Measurements from ENCODE around the gene KRTAP10-5.

DNA sequence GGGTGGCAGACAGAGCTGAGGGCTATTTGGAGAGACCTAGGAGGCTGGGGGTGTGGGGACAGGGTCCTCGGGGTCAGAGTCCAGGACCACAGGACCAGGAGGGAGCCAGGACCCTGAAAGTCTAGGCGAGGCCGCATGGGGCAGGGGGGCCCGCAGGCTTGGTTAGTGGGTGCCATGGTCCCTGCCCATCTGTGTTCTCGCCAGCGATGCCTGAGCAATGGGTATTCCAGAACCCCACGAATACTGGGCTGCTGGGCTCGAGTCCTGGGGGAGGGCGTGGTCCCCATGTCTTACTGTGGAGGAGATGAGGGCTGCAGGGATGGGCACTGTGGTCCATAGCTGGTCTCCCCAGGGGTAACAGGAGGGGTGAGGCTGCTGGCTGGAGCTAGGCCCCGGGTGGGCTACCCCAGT, 9.9 kb upstream of the KRTAP10-5 start:
- TF ChIP-seq, protein P1, sequence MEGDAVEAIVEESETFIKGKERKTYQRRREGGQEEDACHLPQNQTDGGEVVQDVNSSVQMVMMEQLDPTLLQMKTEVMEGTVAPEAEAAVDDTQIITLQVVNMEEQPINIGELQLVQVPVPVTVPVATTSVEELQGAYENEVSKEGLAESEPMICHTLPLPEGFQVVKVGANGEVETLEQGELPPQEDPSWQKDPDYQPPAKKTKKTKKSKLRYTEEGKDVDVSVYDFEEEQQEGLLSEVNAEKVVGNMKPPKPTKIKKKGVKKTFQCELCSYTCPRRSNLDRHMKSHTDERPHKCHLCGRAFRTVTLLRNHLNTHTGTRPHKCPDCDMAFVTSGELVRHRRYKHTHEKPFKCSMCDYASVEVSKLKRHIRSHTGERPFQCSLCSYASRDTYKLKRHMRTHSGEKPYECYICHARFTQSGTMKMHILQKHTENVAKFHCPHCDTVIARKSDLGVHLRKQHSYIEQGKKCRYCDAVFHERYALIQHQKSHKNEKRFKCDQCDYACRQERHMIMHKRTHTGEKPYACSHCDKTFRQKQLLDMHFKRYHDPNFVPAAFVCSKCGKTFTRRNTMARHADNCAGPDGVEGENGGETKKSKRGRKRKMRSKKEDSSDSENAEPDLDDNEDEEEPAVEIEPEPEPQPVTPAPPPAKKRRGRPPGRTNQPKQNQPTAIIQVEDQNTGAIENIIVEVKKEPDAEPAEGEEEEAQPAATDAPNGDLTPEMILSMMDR (optimal IDR thresholded peaks at IDR 0.05 in 1 of 3, IDR thresholded peaks at IDR 0.05 in 1 of 3, conservative IDR thresholded peaks at IDR 0.05 in 1 of 3; ENCODE audit: extremely low read depth in 1 of 3, insufficient read depth in 2 of 3, low read length in 3 of 3): no peak
- TF ChIP-seq EZH2 (IDR thresholded peaks at IDR 0.05; ENCODE audit: low read length): no peak
